ENCODE measurements around the gene FXYD6. TPM values are rescaled to one million over a fixed set of nuclear protein-coding genes. Genes with fewer than 3 reads are reported as not detected.

Gene FXYD6
- total and polyA plus RNA-seq, 2 donors from 2014 or later, result 57.8 to 62.7 TPM

- intact Hi-C loops (cut with DNase I), result no loop called here
- DNase-seq (peak in 1 of 5 donors; percentile 30), FAIRE-seq (no peak)
Observed at GRCh38 chr11:117859061-117859460, 17.4 kb downstream of the FXYD6 start.

GRCh38 chr11:117857734-117858414 lies 18.6 kb downstream of the FXYD6 start:
- intact Hi-C loops (cut with DNase I), result no loop called here
- DNase-seq (peak in 1 of 5 donors; percentile 26), FAIRE-seq (no peak)
- H3K4me1 ChIP-seq (ENCODE audit: control insufficient read depth in 2 of 3, insufficient read depth in 2 of 3, low read depth in 1 of 3, low read length in 3 of 3), result peaks cover 0 to 16% (median 0%) of the 10 kb centered on the region in 3 donors
- H3K4me3 ChIP-seq (ENCODE audit: low read length in 3 of 3), result no peak overlapping the region
- H3K27ac ChIP-seq (ENCODE audit: low read depth in 2 of 2, low read length in 2 of 2), result no peak overlapping the region
- H3K27me3 ChIP-seq (ENCODE audit: control insufficient read depth, insufficient read depth, low read length), result no peaks in the 10 kb centered on the region
- H3K9me3 ChIP-seq (ENCODE audit: control insufficient read depth in 2 of 3, insufficient read depth in 1 of 3, low read length in 3 of 3), result no peaks in the 10 kb centered on the region
- no peak for TF ChIP-seq CTCF (IDR thresholded peaks at IDR 0.05; ENCODE audit: borderline replicate concordance, extremely low read depth, insufficient read depth)
- H3K36me3 ChIP-seq (ENCODE audit: control insufficient read depth in 2 of 3, insufficient read depth in 3 of 3, low read length in 3 of 3), result peaks cover 0 to 2% (median 0%) of the 10 kb centered on the region in 3 donors
- H3K9ac ChIP-seq (ENCODE audit: low read length in 3 of 3), result no peak overlapping the region

More at GRCh38 chr11:117859061-117859460, 17.4 kb downstream of the FXYD6 start:
- no peaks in the 10 kb centered on the region for H3K27me3 ChIP-seq (ENCODE audit: control insufficient read depth, insufficient read depth, low read length)
- no peak overlapping the region for H3K4me3 ChIP-seq (ENCODE audit: low read length in 3 of 3)
- no peak overlapping the region for H3K27ac ChIP-seq (ENCODE audit: low read depth in 2 of 2, low read length in 2 of 2)
- H3K36me3 ChIP-seq (ENCODE audit: control insufficient read depth in 2 of 3, insufficient read depth in 3 of 3, low read length in 3 of 3), result no peaks in the 10 kb centered on the region
- TF ChIP-seq CTCF (IDR thresholded peaks at IDR 0.05; ENCODE audit: borderline replicate concordance, extremely low read depth, insufficient read depth), result no peak
- H3K4me1 ChIP-seq (ENCODE audit: control insufficient read depth in 2 of 3, insufficient read depth in 2 of 3, low read depth in 1 of 3, low read length in 3 of 3), result peaks cover 0 to 16% (median 0%) of the 10 kb centered on the region in 3 donors
- no peaks in the 10 kb centered on the region for H3K9me3 ChIP-seq (ENCODE audit: control insufficient read depth in 2 of 3, insufficient read depth in 1 of 3, low read length in 3 of 3)
- H3K9ac ChIP-seq (ENCODE audit: low read length in 3 of 3), result no peak overlapping the region

GRCh38 chr11:117855912-117856651 lies 20.4 kb downstream of the FXYD6 start:
- no peaks in the 10 kb centered on the region for H3K27me3 ChIP-seq (ENCODE audit: control insufficient read depth, insufficient read depth, low read length)
- H3K4me1 ChIP-seq (ENCODE audit: control insufficient read depth in 2 of 3, insufficient read depth in 2 of 3, low read depth in 1 of 3, low read length in 3 of 3), result peaks cover 0 to 8% (median 0%) of the 10 kb centered on the region in 3 donors
- peak in 3 of 5 donors; percentile 9 to 38 (median 34) for DNase-seq
- no peak overlapping the region for H3K4me3 ChIP-seq (ENCODE audit: low read length in 3 of 3)
- H3K36me3 ChIP-seq (ENCODE audit: control insufficient read depth in 2 of 3, insufficient read depth in 3 of 3, low read length in 3 of 3), result peaks cover 0 to 2% (median 0%) of the 10 kb centered on the region in 3 donors
- FAIRE-seq, result no peak
- peaks cover 0 to 9% (median 0%) of the 10 kb centered on the region in 3 donors for H3K9me3 ChIP-seq (ENCODE audit: control insufficient read depth in 2 of 3, insufficient read depth in 1 of 3, low read length in 3 of 3)
- TF ChIP-seq CTCF (IDR thresholded peaks at IDR 0.05; ENCODE audit: borderline replicate concordance, extremely low read depth, insufficient read depth), result no peak
- H3K9ac ChIP-seq (ENCODE audit: low read length in 3 of 3), result no peak overlapping the region
- intact Hi-C loops (cut with DNase I), result no loop called here
- H3K27ac ChIP-seq (ENCODE audit: low read depth in 2 of 2, low read length in 2 of 2), result no peak overlapping the region
